ENCODE measurements around the gene PLIN1. TPM values are rescaled to one million over a fixed set of nuclear protein-coding genes. Genes with fewer than 3 reads are reported as not detected.

PLIN1 gene
- total and polyA plus RNA-seq, 10 of the 15 experiments (the other 5 are each of a cell fraction or from before 2014, with no cell fraction given) = 0.05 to 0.13 (median 0.09) TPM; not detected in 6

DNA sequence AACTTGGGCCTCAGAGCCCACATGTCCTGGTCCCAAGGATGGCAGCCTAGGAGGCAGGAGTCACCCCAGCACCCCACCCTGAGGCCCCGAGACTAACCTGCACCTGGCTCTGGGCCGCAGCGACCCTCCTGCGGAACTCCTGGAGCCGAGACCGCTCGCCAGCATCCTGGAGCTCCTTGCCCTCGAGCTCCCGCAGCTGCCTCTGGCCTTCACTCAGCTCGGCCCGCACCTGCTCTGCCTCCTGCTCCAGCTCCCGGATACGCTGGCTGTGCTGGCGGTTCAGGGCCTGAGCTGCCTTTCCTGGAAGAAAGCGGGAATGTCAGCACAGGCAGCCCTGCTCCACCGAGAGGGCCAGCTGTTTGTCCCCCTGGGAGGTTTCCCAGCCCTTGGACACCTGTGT lies 37.1 kb downstream of the PLIN1 start (continued):
- TF ChIP-seq, protein P1, sequence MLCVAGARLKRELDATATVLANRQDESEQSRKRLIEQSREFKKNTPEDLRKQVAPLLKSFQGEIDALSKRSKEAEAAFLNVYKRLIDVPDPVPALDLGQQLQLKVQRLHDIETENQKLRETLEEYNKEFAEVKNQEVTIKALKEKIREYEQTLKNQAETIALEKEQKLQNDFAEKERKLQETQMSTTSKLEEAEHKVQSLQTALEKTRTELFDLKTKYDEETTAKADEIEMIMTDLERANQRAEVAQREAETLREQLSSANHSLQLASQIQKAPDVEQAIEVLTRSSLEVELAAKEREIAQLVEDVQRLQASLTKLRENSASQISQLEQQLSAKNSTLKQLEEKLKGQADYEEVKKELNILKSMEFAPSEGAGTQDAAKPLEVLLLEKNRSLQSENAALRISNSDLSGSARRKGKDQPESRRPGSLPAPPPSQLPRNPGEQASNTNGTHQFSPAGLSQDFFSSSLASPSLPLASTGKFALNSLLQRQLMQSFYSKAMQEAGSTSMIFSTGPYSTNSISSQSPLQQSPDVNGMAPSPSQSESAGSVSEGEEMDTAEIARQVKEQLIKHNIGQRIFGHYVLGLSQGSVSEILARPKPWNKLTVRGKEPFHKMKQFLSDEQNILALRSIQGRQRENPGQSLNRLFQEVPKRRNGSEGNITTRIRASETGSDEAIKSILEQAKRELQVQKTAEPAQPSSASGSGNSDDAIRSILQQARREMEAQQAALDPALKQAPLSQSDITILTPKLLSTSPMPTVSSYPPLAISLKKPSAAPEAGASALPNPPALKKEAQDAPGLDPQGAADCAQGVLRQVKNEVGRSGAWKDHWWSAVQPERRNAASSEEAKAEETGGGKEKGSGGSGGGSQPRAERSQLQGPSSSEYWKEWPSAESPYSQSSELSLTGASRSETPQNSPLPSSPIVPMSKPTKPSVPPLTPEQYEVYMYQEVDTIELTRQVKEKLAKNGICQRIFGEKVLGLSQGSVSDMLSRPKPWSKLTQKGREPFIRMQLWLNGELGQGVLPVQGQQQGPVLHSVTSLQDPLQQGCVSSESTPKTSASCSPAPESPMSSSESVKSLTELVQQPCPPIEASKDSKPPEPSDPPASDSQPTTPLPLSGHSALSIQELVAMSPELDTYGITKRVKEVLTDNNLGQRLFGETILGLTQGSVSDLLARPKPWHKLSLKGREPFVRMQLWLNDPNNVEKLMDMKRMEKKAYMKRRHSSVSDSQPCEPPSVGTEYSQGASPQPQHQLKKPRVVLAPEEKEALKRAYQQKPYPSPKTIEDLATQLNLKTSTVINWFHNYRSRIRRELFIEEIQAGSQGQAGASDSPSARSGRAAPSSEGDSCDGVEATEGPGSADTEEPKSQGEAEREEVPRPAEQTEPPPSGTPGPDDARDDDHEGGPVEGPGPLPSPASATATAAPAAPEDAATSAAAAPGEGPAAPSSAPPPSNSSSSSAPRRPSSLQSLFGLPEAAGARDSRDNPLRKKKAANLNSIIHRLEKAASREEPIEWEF (IDR thresholded peaks at IDR 0.05; ENCODE audit: insufficient replicate concordance, low read depth, low read length) = no peak
- no peak for TF ChIP-seq SPI1 (IDR thresholded peaks at IDR 0.05; ENCODE audit: borderline replicate concordance, insufficient read depth, low read depth, low read length)
- TF ChIP-seq GATAD2B (conservative IDR thresholded peaks at IDR 0.05; ENCODE audit: low read depth) = no peak
- TF ChIP-seq BCL11A (IDR thresholded peaks at IDR 0.05; ENCODE audit: low read depth, low read length) = no peak
- TF ChIP-seq ETV6 (conservative IDR thresholded peaks at IDR 0.05 in 1 of 2, IDR thresholded peaks at IDR 0.05 in 1 of 2; ENCODE audit: borderline replicate concordance in 1 of 2, low read depth in 1 of 2) = no peak
- no peak for TF ChIP-seq MXI1 (IDR thresholded peaks at IDR 0.05; ENCODE audit: low read depth, low read length)
- TF ChIP-seq, protein P2, sequence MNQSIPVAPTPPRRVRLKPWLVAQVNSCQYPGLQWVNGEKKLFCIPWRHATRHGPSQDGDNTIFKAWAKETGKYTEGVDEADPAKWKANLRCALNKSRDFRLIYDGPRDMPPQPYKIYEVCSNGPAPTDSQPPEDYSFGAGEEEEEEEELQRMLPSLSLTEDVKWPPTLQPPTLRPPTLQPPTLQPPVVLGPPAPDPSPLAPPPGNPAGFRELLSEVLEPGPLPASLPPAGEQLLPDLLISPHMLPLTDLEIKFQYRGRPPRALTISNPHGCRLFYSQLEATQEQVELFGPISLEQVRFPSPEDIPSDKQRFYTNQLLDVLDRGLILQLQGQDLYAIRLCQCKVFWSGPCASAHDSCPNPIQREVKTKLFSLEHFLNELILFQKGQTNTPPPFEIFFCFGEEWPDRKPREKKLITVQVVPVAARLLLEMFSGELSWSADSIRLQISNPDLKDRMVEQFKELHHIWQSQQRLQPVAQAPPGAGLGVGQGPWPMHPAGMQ (IDR thresholded peaks at IDR 0.05; ENCODE audit: borderline replicate concordance) = no peak
